ENCODE data around the gene SLC44A3. TPM values are rescaled to one million over a fixed set of nuclear protein-coding genes. Genes with fewer than 3 reads are reported as not detected.

The SLC44A3 gene
- total and polyA plus RNA-seq, 7 experiments from 2014 or later = 0.24 to 1.0 TPM; not detected in 5

Other genes starting within 250 kb of the SLC44A3 start
- gene CNN3, start 106.8 kb downstream of the SLC44A3 start, total RNA-seq = 10 to 100 TPM in 2 of 5 experiments, 1 to 10 TPM in 3; 4.4 to 14.9 (median 7.4) TPM
- gene CNN3, start 106.8 kb downstream of the SLC44A3 start, polyA plus RNA-seq = 10 to 100 TPM; 12.9 to 18.2 TPM

All from naive thymus-derived CD4-positive, alpha-beta T cell (primary cell).